Stomach smooth muscle (tissue), 2 donors: ENCODE measurements around the gene FBXL7.

ENCODE experiments used
- H3K27ac ChIP-seq: one replicate; pipeline ENCODE4 v1.7.0; 2013; ENCODE audit warnings: mild to moderate bottlenecking, low read length, inconsistent platforms
- H3K27me3 ChIP-seq, 2 donors: one replicate each; pipeline ENCODE4 v1.7.0; 2013; ENCODE audit warnings: low read length in 2 of 2; ENCODE audit not compliant: insufficient read depth in 2 of 2, control insufficient read depth in 1 of 2
- H3K36me3 ChIP-seq, 2 donors: one replicate each; pipeline ENCODE4 v1.7.0; 2013; ENCODE audit warnings: low read length in 2 of 2; ENCODE audit not compliant: control insufficient read depth in 2 of 2, insufficient read depth in 2 of 2
- H3K4me1 ChIP-seq: one replicate; pipeline ENCODE4 v1.7.0; 2013; ENCODE audit warnings: low read length; ENCODE audit not compliant: control insufficient read depth, insufficient read depth
- H3K4me3 ChIP-seq, 2 donors: one replicate each; pipeline ENCODE4 v1.7.0; 2013; ENCODE audit warnings: low read length in 2 of 2
- H3K9ac ChIP-seq, 2 donors: one replicate each; pipeline ENCODE4 v1.7.0; 2013; ENCODE audit warnings: low read length in 2 of 2, mild to moderate bottlenecking in 1 of 2
- H3K9me3 ChIP-seq, 2 donors: one replicate each; pipeline ENCODE4 v1.7.0; 2013; ENCODE audit warnings: low read length in 2 of 2; ENCODE audit not compliant: control insufficient read depth in 2 of 2
- donor health status: healthy.
- donor health status: Pancreatic carcinoma.

The FBXL7 gene

DNA sequence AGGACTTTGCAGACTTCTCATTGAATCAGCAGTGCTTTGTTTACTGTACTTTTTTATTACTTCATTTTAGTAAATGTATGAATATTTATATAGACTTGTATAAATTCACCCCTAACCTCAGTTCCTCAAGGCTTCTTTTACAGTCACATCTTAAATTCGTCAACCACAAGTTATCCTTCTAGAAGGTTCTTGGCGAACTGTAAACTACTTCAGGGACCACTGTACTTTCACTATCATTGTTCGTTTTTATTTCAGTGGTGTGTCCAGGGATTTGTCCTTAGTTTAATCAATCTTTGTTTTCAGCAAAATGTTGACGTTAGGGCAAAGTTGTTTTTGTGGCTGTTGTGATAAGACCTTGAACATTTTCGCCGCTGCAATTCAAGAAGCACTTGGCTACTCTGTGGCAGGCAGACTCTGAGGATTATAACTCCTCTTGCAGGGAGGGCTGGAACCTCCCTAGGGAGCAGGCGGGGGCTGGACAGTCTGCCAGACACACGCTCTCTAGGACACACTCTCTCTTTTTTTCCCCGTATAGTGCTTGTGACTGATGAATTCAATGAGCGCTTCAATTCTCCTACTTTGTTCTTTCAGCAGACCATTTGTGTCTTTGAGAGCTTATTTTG lies 252.8 kb downstream of the FBXL7 start:
- H3K4me3 ChIP-seq: peak overlapping the region in 1 of 2 donors; percentile 54
- H3K36me3 ChIP-seq: no peaks in the 10 kb centered on the region
- peaks cover 0 to 3% of the 10 kb centered on the region in 2 donors for H3K9me3 ChIP-seq
- H3K27ac ChIP-seq: no peak overlapping the region
- no peak overlapping the region for H3K9ac ChIP-seq
- peaks cover 2% of the 10 kb centered on the region for H3K4me1 ChIP-seq
- no peaks in the 10 kb centered on the region for H3K27me3 ChIP-seq

DNA sequence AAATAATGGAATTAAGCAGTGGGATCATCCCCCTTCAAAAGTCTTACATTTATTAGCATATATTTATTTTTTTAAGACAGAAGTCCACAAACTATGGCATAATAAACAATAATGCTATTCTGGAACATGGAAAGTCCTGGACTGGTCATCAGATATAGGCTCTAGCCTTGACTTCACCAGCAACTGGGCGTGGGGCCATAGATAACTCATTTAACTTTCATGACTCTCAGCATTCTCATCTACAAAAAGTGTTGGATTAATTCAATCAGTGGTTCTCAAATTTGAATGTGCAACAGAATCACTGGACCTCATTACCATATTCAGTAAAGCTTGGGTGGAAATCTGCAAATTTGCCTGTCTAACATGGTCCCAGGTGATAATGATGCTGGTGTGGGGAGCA lies 253.8 kb downstream of the FBXL7 start:
- H3K27ac ChIP-seq: no peak overlapping the region
- H3K4me3 ChIP-seq: no peak overlapping the region
- H3K9me3 ChIP-seq: peaks cover 0 to 3% of the 10 kb centered on the region in 2 donors
- no peaks in the 10 kb centered on the region for H3K36me3 ChIP-seq
- H3K4me1 ChIP-seq: no peaks in the 10 kb centered on the region
- no peaks in the 10 kb centered on the region for H3K27me3 ChIP-seq
- no peak overlapping the region for H3K9ac ChIP-seq

DNA sequence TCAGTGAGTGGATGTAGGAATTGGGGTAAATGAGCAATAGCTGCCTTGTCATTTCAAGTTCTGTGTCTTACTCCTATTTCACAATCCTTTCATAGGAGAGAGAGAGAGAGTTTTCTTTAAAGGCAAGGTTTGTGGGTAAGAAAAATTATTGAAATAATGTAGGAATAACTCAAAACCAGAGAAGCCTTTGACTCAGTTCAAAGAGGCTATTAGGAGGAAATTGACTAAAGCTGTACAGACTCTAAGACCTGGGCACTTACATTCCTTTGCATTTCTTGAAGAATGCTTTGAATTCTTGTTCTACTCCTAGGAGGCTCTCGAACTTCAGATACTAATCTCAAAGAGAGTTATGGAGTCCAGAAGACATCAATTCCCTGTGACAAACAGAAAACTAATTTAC lies 257.1 kb downstream of the FBXL7 start:
- Histone ChIP-seq H3K36me3 (no peaks in the 10 kb centered on the region), H3K9ac (no peak overlapping the region), H3K4me3 (no peak overlapping the region), H3K9me3 (peaks cover 0 to 3% of the 10 kb centered on the region in 2 donors), H3K27ac (no peak overlapping the region), H3K27me3 (no peaks in the 10 kb centered on the region), H3K4me1 (no peaks in the 10 kb centered on the region)

DNA sequence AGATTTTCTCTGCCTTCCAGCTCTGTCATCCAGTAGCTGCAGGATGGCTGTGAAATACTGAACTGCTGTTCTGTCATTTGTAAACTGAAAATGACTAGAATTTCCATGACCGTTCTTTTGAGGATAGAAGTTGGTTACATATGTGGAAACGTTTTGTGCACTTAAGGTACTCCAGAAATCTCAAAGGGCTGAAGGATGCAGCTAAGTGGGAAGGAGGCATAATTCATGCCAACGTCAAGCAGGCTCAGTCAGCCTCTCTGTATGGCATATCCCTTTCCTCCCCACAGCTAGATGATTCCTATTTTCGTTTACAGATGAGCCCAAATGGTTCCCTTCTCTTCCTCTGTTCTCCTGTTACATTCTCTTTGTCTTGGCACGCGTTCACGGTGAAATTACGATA lies 257.6 kb downstream of the FBXL7 start:
- Histone ChIP-seq H3K27me3 (no peaks in the 10 kb centered on the region), H3K36me3 (no peaks in the 10 kb centered on the region), H3K9ac (no peak overlapping the region), H3K27ac (no peak overlapping the region), H3K9me3 (peaks cover 0 to 3% of the 10 kb centered on the region in 2 donors), H3K4me1 (no peaks in the 10 kb centered on the region), H3K4me3 (no peak overlapping the region)

DNA sequence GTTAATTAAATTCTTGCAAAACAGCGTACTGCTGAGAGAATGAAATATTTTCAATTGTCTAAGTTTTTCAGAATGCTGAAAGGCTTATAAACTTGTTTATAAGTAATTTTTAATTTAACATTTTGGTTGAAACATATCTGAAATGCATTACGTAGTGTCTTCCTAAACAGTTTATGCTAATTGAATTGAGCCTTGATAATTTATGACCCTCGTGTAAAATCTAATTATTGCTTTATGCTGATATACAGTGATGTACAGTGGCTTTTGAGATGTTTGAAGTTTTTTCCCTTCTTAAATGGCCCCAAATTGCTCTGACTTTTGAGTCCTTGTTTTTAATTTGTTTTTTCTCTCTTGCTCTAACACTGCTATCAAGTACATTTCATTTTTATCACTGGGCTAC lies 262.7 kb downstream of the FBXL7 start:
- Histone ChIP-seq H3K27ac (no peak overlapping the region), H3K4me1 (no peaks in the 10 kb centered on the region), H3K36me3 (no peaks in the 10 kb centered on the region), H3K9me3 (no peaks in the 10 kb centered on the region), H3K4me3 (no peak overlapping the region), H3K9ac (no peak overlapping the region), H3K27me3 (no peaks in the 10 kb centered on the region)

DNA sequence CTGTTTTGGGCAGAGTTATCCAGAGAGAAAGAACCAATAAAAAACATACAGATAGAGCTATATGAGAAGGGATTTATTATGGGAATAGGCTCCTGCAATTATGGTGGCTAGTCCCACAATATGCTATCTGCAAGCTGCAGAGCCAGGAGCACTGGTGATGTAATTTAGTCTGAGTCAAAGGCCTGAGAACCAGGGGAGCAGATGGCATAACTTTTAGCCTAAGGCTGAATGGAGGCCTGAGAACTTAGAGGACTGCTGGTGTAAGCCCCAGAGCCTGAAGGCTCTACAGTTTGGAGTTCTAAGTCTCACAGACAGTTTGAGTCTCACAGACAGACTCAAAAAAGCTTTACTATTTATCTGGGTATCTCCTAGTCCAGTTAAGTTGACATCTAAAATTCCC lies 263.8 kb downstream of the FBXL7 start:
- Histone ChIP-seq H3K36me3 (no peaks in the 10 kb centered on the region), H3K4me3 (no peak overlapping the region), H3K9me3 (no peaks in the 10 kb centered on the region), H3K9ac (no peak overlapping the region), H3K27ac (no peak overlapping the region), H3K4me1 (no peaks in the 10 kb centered on the region), H3K27me3 (no peaks in the 10 kb centered on the region)

DNA sequence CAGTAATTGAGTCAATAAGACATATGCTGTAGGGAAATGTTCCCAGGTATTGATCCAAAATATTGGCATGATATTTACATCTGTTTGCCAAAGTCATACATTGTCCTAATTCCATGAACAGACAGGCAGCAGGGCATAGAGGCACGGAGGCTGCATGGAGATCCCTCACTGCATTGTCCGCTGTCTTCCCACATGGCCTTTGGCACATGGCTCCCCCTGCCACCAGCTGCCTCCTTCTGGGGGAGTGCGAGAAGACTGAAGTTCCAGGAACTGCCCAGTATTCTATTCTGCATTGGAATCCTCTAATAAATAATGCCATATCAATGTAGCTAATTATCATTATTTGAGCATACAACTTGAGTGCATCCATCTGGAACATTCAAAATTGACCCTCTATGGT lies 269.0 kb downstream of the FBXL7 start:
- Histone ChIP-seq H3K4me3 (no peak overlapping the region), H3K4me1 (no peaks in the 10 kb centered on the region), H3K9me3 (no peaks in the 10 kb centered on the region), H3K36me3 (no peaks in the 10 kb centered on the region), H3K27me3 (no peaks in the 10 kb centered on the region), H3K27ac (no peak overlapping the region), H3K9ac (no peak overlapping the region)

DNA sequence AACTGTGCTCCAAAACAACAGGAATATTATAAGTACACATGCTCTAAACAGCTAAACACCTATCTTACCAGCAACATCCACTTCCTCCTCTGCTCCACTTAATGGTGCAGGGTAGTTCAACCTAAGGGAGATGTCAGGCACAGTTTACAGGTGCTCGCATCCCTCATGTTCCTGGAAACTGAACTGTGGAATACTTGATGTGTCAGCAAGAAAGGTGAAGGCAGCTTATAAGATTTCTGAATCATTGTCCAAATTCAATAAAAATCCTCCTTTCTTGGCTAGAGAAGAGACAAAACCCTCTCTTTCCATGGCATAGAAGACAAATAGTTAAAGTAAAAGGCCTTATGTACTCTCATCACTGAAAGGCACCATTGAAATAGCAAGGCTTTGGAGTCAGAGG lies 272.2 kb downstream of the FBXL7 start:
- Histone ChIP-seq H3K4me3 (no peak overlapping the region), H3K9me3 (no peaks in the 10 kb centered on the region), H3K9ac (no peak overlapping the region), H3K27me3 (no peaks in the 10 kb centered on the region), H3K36me3 (no peaks in the 10 kb centered on the region), H3K27ac (no peak overlapping the region), H3K4me1 (no peaks in the 10 kb centered on the region)

DNA sequence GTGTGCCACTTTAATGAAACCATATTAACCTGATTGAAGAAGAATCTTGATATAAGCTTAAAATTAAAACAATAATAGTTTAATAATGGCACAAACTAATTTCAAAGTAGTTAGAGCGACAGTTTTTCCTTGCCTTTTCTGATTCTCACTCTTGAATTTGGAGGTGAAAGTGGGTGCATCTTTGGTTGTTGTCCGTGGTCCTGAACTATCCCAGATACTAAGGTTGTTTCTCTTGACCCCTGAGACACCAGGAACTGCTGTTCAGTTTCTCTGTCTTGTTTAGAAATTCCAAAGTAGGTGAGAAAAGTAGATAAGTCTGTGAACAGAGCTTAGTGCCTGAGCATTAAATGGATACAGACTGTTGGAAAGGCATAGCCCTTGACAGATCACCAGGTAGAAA lies 274.7 kb downstream of the FBXL7 start:
- Histone ChIP-seq H3K9me3 (no peaks in the 10 kb centered on the region), H3K27ac (no peak overlapping the region), H3K36me3 (no peaks in the 10 kb centered on the region), H3K4me1 (no peaks in the 10 kb centered on the region), H3K4me3 (no peak overlapping the region), H3K27me3 (no peaks in the 10 kb centered on the region), H3K9ac (no peak overlapping the region)

DNA sequence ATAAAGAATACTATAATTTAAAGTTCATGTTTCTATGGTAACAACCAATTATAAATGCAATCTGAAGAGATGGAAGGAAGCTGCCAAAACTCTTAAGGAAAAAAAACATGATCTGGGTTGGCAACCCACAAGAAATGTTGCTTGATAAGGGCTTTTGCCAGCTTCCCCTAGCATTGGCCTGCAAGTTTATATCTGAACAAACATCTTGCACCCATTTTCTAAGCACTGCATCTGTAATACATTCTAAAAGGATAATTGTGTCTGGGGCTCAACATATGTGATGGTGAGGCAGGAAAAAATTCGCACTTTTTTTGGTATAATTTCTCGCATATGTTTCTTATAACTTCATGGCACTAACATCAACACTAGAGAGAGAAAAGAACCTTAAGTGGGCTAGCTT lies 276.4 kb downstream of the FBXL7 start:
- no peaks in the 10 kb centered on the region for H3K36me3 ChIP-seq
- H3K27ac ChIP-seq: no peak overlapping the region
- H3K27me3 ChIP-seq: no peaks in the 10 kb centered on the region
- no peak overlapping the region for H3K9ac ChIP-seq
- no peak overlapping the region for H3K4me3 ChIP-seq
- H3K9me3 ChIP-seq: no peaks in the 10 kb centered on the region
- H3K4me1 ChIP-seq: no peaks in the 10 kb centered on the region

DNA sequence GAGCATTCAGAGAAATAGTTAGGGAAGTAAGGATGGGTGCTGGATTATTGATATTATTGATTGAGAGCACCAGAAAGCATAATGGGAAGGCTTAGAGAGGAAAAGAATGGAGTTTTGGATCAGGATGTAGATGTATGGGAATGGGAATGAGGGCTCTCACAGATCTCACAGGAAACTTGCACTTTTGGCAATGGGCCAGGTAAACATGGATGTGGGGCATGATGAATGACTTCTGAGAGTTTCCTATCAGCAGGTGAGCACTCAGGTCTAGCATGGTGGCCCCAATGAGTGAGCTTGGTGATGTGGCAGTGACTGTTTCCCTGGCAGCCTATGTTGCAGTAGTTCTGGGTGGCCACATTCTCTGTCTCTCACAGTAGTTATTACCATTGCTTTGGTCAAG lies 283.8 kb downstream of the FBXL7 start:
- no peaks in the 10 kb centered on the region for H3K9me3 ChIP-seq
- no peak overlapping the region for H3K27ac ChIP-seq
- H3K9ac ChIP-seq: no peak overlapping the region
- no peaks in the 10 kb centered on the region for H3K4me1 ChIP-seq
- no peak overlapping the region for H3K4me3 ChIP-seq
- H3K27me3 ChIP-seq: no peaks in the 10 kb centered on the region
- H3K36me3 ChIP-seq: no peaks in the 10 kb centered on the region
